Chondrocyte (in vitro differentiated cells): ENCODE results near the gene SPATA45. TPM values are rescaled to one million over a fixed set of nuclear protein-coding genes. Genes with fewer than 3 reads are reported as not detected.

Experiments
- DNase-seq: peaks from one replicate; pipeline ENCODE4 v3.0.0; 2021; ENCODE audit warnings: mixed read lengths, low spot score
- H3K27ac Mint-ChIP-seq: one replicate; pipeline ENCODE4 v1.8.0; 2021; ENCODE audit warnings: mild to moderate bottlenecking, moderate library complexity, mixed read lengths; ENCODE audit not compliant: unreplicated experiment
- H3K27me3 Mint-ChIP-seq: 2 replicates; pipeline ENCODE4 v1.8.0; 2021; ENCODE audit warnings: low read depth, mixed read lengths
- H3K36me3 Mint-ChIP-seq: 2 replicates; pipeline ENCODE4 v1.8.0; 2021; ENCODE audit warnings: low read depth, mixed read lengths
- H3K4me1 Mint-ChIP-seq: 2 replicates; pipeline ENCODE4 v1.8.0; 2021; ENCODE audit warnings: low read depth, mild to moderate bottlenecking, mixed read lengths
- H3K4me3 Mint-ChIP-seq: one replicate; pipeline ENCODE4 v1.8.0; 2021; ENCODE audit warnings: mild to moderate bottlenecking, moderate library complexity, mixed read lengths; ENCODE audit not compliant: unreplicated experiment
- H3K9me3 Mint-ChIP-seq: 2 replicates; pipeline ENCODE4 v1.8.0; 2021; ENCODE audit warnings: low read depth, mixed read lengths
- total RNA-seq: library from RNA; stranded (reverse); gene quantifications from 3 replicates; pipeline ENCODE4 v1.2.1, GENCODE V29; 2021
- TF ChIP-seq, protein P1 (sequence below): fragments of 200-600 bp; sonication (generic); IDR thresholded peaks from 2 replicates; pipeline ENCODE4 v1.5.0; 2021; ENCODE audit warnings: antibody characterized with exemption, mild to moderate bottlenecking, moderate library complexity

The SPATA45 gene
- total RNA-seq, 1 donor from 2014 or later: 0.47 TPM

DNA sequence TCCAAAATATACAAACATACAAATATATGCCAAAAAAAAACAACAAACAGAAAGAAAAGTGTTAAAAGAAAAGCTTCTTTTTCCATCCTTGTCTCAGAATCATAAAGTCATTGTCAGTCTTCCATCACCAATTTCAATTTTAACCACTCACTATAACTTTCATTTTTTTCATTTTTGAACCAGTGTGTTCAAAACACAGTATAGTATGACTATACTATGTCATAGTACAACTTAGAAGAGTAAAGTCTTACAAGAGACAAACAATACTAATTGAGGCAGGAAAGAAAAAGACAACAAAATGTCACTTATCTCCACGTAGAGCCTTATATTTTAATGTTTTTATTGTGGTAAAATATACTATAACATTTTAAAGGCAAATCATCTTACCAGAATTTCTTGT is 63.5 kb downstream of the SPATA45 start:
- Mint-ChIP-seq H3K27ac (no peak overlapping the region), H3K36me3 (peaks cover 3% of the 10 kb centered on the region), H3K4me1 (peaks cover 6% of the 10 kb centered on the region), H3K9me3 (no peaks in the 10 kb centered on the region), H3K4me3 (no peak overlapping the region), H3K27me3 (no peaks in the 10 kb centered on the region)
- TF ChIP-seq, protein P1, sequence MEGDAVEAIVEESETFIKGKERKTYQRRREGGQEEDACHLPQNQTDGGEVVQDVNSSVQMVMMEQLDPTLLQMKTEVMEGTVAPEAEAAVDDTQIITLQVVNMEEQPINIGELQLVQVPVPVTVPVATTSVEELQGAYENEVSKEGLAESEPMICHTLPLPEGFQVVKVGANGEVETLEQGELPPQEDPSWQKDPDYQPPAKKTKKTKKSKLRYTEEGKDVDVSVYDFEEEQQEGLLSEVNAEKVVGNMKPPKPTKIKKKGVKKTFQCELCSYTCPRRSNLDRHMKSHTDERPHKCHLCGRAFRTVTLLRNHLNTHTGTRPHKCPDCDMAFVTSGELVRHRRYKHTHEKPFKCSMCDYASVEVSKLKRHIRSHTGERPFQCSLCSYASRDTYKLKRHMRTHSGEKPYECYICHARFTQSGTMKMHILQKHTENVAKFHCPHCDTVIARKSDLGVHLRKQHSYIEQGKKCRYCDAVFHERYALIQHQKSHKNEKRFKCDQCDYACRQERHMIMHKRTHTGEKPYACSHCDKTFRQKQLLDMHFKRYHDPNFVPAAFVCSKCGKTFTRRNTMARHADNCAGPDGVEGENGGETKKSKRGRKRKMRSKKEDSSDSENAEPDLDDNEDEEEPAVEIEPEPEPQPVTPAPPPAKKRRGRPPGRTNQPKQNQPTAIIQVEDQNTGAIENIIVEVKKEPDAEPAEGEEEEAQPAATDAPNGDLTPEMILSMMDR: no peak
- no peak for DNase-seq

DNA sequence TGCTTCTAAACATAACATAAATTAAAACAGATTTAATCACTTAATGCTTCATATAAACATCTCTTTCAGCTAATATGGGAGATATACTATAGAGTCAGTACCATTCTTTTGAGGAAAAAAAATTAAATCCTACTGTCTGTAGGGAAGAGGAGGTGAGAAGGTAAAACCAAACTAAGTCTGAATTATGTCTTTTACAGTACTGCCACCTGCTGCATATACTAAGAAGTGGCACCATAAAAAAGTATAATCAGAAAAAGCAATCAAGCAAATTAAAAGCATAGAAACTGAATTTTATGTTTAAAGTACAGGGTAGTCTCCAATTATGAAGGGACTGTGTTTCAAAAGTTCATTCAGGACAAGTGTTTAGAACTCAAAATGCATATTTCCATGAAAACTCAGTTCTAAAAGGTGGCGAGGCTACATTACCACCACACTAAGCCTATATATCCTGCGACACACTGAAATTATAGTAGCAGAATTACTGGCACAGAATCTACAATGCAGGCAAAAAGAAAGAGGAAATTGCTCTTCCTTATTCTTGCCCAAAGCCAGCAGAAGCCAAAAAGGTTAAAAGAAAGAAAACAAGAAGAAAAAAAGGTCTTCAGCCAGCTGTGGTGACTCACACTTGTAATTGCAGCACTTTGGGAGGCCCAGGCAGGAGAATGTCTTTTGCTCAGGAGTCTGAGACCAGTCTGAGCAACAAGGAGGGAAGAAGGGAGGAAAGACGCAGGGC is 64.9 kb downstream of the SPATA45 start:
- no peak for DNase-seq
- Mint-ChIP-seq H3K36me3 (peaks cover 3% of the 10 kb centered on the region), H3K27me3 (no peaks in the 10 kb centered on the region), H3K4me1 (peaks cover 6% of the 10 kb centered on the region), H3K9me3 (no peaks in the 10 kb centered on the region), H3K4me3 (no peak overlapping the region), H3K27ac (no peak overlapping the region)
- TF ChIP-seq, protein P1: peak; percentile 92

DNA sequence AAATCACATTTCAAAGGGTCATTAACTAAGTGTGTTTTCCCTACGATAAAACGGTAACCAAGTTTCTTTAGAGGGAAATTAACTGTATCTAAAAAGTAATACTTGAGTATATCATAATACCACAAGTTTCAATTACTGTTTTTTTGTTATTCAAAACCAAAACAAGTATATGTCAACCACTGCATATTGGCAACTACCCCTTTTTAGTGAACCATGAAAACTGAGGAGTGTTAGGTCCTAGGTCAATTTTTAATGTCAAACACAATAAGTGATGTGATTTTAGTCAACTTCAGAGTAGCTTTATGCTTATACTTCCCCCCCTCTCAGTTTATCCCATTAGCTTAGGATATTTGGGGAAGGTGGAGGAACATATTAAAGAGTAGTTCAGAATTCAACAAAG is 66.2 kb downstream of the SPATA45 start:
- Mint-ChIP-seq H3K4me1 (peaks cover 6% of the 10 kb centered on the region), H3K9me3 (no peaks in the 10 kb centered on the region), H3K27ac (no peak overlapping the region), H3K4me3 (no peak overlapping the region), H3K27me3 (no peaks in the 10 kb centered on the region), H3K36me3 (peaks cover 3% of the 10 kb centered on the region)
- TF ChIP-seq, protein P1: no peak
- no peak for DNase-seq

DNA sequence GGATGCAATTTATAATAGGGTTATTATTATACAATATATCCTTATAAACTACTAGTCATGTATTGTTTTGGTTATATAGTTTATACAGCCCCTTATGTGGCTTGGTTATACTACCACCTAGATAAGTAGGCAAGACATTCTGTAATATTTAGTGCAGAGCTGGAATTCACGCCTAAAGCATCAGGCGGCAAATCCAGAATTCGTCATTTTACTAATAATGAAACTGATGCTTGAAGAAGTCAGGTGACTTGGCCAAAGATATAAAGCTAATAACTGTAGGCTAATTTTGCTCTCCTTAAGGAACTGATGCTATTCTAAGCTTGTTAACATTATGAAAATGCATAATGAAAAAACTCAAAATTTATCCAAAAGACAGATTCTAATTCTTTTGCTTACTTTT is 66.7 kb downstream of the SPATA45 start:
- TF ChIP-seq, protein P1: no peak
- no peaks in the 10 kb centered on the region for H3K9me3 Mint-ChIP-seq
- H3K27me3 Mint-ChIP-seq: no peaks in the 10 kb centered on the region
- peaks cover 6% of the 10 kb centered on the region for H3K4me1 Mint-ChIP-seq
- H3K36me3 Mint-ChIP-seq: peaks cover 3% of the 10 kb centered on the region
- H3K4me3 Mint-ChIP-seq: no peak overlapping the region
- DNase-seq: no peak
- H3K27ac Mint-ChIP-seq: no peak overlapping the region

Other genes starting within 250 kb of the SPATA45 start
- 3.5 to 54.5 TPM (median 50.2 TPM) in 3 replicates for gene ATF3, start 238.9 kb downstream of the SPATA45 start, total RNA-seq
- gene BATF3, start 147.8 kb downstream of the SPATA45 start, total RNA-seq: 0.36 to 3.7 TPM (median 1.7 TPM) in 3 replicates
- gene NSL1, start 55.9 kb downstream of the SPATA45 start, total RNA-seq: 20.0 to 31.9 TPM (median 22.8 TPM) in 3 replicates
- gene TATDN3, start 55.8 kb downstream of the SPATA45 start, total RNA-seq: 9.6 to 12.2 TPM (median 11.3 TPM) in 3 replicates
- gene FLVCR1, start 10.6 kb upstream of the SPATA45 start, total RNA-seq: 4.4 to 5.4 TPM (median 5.4 TPM) in 3 replicates
- gene VASH2, start 102.9 kb upstream of the SPATA45 start, total RNA-seq: 2.3 to 2.8 TPM (median 2.8 TPM) in 3 replicates
- 20.4 to 28.1 TPM (median 21.2 TPM) in 3 replicates for gene ANGEL2, start 168.2 kb upstream of the SPATA45 start, total RNA-seq
- 22.1 to 25.1 TPM (median 22.9 TPM) in 3 replicates for gene RPS6KC1, start 203.6 kb upstream of the SPATA45 start, total RNA-seq